CD4-positive, alpha-beta T cell (primary cell): ENCODE results near the gene MICAL2. TPM values are rescaled to one million over a fixed set of nuclear protein-coding genes. Genes with fewer than 3 reads are reported as not detected.

ENCODE experiments used
- ATAC-seq: fragments of 200-7000 bp; cut with Tn5 transposase; one replicate; pipeline ENCODE4 v1.10.0; 2022; ENCODE audit warnings: mild to moderate bottlenecking; ENCODE audit not compliant: poor library complexity
- CTCF ChIA-PET: fragments of 350-600 bp; sonication (Branson Sonifier 250); formaldehyde crosslinking; loops from one replicate; lab custom pipeline; 2021; ENCODE audit warnings: antibody characterized with exemption, inconsistent platforms; lab: Charles Lee
- POLR2A ChIA-PET: fragments of 350-600 bp; sonication (Branson Sonifier 250); formaldehyde crosslinking; loops from one replicate; lab custom pipeline; 2021; ENCODE audit warnings: antibody characterized with exemption, inconsistent platforms; lab: Charles Lee
- DNase-seq, 14 experiments: peaks; one replicate each; pipeline ENCODE4 v3.0.0-alpha.2; 2013 to 2020; ENCODE audit warnings: mixed read lengths in 2 of 14
- H3K27ac ChIP-seq, 2 donors: one replicate each; pipeline versions ENCODE4 v1.5.1 to v1.7.0; 2013; ENCODE audit warnings: low read length in 2 of 2, low read depth in 1 of 2, mild to moderate bottlenecking in 1 of 2
- H3K27me3 ChIP-seq, 2 experiments: 1 replicate in 1 of 2; 2 replicates in 1 of 2; pipeline versions ENCODE4 v1.6.1 to v1.7.0; 2013; ENCODE audit warnings: low read length in 2 of 2, control low read depth in 1 of 2, mild to moderate bottlenecking in 1 of 2, moderate library complexity in 1 of 2; ENCODE audit not compliant: insufficient read depth in 2 of 2, control insufficient read depth in 1 of 2
- H3K36me3 ChIP-seq: one replicate; pipeline ENCODE4 v1.6.1; 2013; ENCODE audit warnings: low read length, control low read depth; ENCODE audit not compliant: insufficient read depth
- H3K4me1 ChIP-seq: one replicate; pipeline ENCODE4 v1.6.1; 2013; ENCODE audit warnings: low read length, control low read depth; ENCODE audit not compliant: insufficient read depth
- H3K4me3 ChIP-seq: one replicate; pipeline ENCODE4 v1.5.1; 2013; ENCODE audit warnings: mild to moderate bottlenecking, low read length, moderate library complexity
- H3K9me3 ChIP-seq, 2 experiments: 1 replicate in 1 of 2; 2 replicates in 1 of 2; pipeline versions ENCODE4 v1.6.1 to v1.7.0; 2013; ENCODE audit warnings: low read length in 2 of 2, mild to moderate bottlenecking in 2 of 2, control low read depth in 1 of 2, moderate library complexity in 1 of 2; ENCODE audit not compliant: control insufficient read depth in 1 of 2, insufficient read depth in 1 of 2
- H3K27ac Mint-ChIP-seq: one replicate; pipeline ENCODE4 v1.8.0; 2020; ENCODE audit warnings: mixed read lengths
- H3K27me3 Mint-ChIP-seq: one replicate; pipeline ENCODE4 v1.8.0; 2021; ENCODE audit warnings: mixed read lengths
- H3K36me3 Mint-ChIP-seq: one replicate; pipeline ENCODE4 v1.8.0; 2021; ENCODE audit warnings: low read depth, mixed read lengths
- H3K4me1 Mint-ChIP-seq: one replicate; pipeline ENCODE4 v1.8.0; 2021; ENCODE audit warnings: low read depth, mixed read lengths
- H3K4me3 Mint-ChIP-seq: one replicate; pipeline ENCODE4 v1.8.0; 2020; ENCODE audit warnings: mild to moderate bottlenecking, mixed read lengths
- H3K9me3 Mint-ChIP-seq: one replicate; pipeline ENCODE4 v1.8.0; 2020; ENCODE audit warnings: mixed read lengths
- CTCF ChIP-seq: fragments of 200-600 bp; IDR thresholded peaks from one replicate; pipeline ENCODE4 v1.8.0; 2022; ENCODE audit warnings: antibody characterized with exemption, mild to moderate bottlenecking
- intact Hi-C, 2 experiments: fragments of 100-400 bp; cut with DNase I in 1 of 2; cut with micrococcal nuclease in 1 of 2; formaldehyde crosslinking; loops; one replicate each; pipeline versions ENCODE4 v1.15.1 to v1.9.0; 2023 to 2025; cut with DNase I, micrococcal nuclease
- total RNA-seq, 174 experiments: library from RNA in 2 of 174; stranded (reverse) in 2 of 174; gene quantifications; one replicate each; pipeline ENCODE4 v1.2.3 and lab custom pipeline; 2021 to 2026

The MICAL2 gene
- total RNA-seq, 2 experiments from 2014 or later: 12.8 to 14.1 TPM

GRCh38 chr11:12192794-12193514 lies 82.6 kb downstream of the MICAL2 start:
- H3K4me1 ChIP-seq: peaks cover 46% of the 10 kb centered on the region
- H3K9me3 ChIP-seq: no peaks in the 10 kb centered on the region
- no peaks in the 10 kb centered on the region for H3K9me3 Mint-ChIP-seq
- no peak overlapping the region for H3K4me3 Mint-ChIP-seq
- intact Hi-C loops: loop anchor here in 1 of 2 experiments (5.0 kb wide), 2 partner anchors 34 to 51 kb away; no protein-coding TSS in a partner anchor
- H3K27ac Mint-ChIP-seq: peak overlapping the region; percentile 89
- no peaks in the 10 kb centered on the region for H3K36me3 ChIP-seq
- H3K4me1 Mint-ChIP-seq: peaks cover 76% of the 10 kb centered on the region
- no peak for TF ChIP-seq CTCF
- no peaks in the 10 kb centered on the region for H3K36me3 Mint-ChIP-seq
- CTCF ChIA-PET: no interaction called here
- peak in 4 of 14 experiments; percentile 25 to 72 (median 68) for DNase-seq
- POLR2A ChIA-PET: interaction anchor here (0.9 to 1.7 kb wide), 5 partner anchors 14 to 59 kb away, joined by 3 to 8 read pairs (median 3); no protein-coding TSS in a partner anchor
- no peaks in the 10 kb centered on the region for H3K27me3 ChIP-seq
- H3K4me3 ChIP-seq: no peak overlapping the region
- no peak overlapping the region for H3K27ac ChIP-seq
- ATAC-seq: peak; percentile 71
- no peaks in the 10 kb centered on the region for H3K27me3 Mint-ChIP-seq

GRCh38 chr11:12193515-12194336 lies 83.3 kb downstream of the MICAL2 start:
- H3K4me1 Mint-ChIP-seq: peaks cover 83% of the 10 kb centered on the region
- ATAC-seq (no peak), DNase-seq (no peak)
- peaks cover 54% of the 10 kb centered on the region for H3K4me1 ChIP-seq
- H3K9me3 ChIP-seq: no peaks in the 10 kb centered on the region
- H3K27ac ChIP-seq: no peak overlapping the region
- ChIA-PET POLR2A (interaction anchor here (0.9 to 8.7 kb wide), 4 partner anchors 30 to 43 kb away, joined by 3 to 69 read pairs (median 6); no protein-coding TSS in a partner anchor), CTCF (no interaction called here)
- H3K4me3 Mint-ChIP-seq: no peak overlapping the region
- H3K9me3 Mint-ChIP-seq: no peaks in the 10 kb centered on the region
- no peak for TF ChIP-seq CTCF
- H3K27ac Mint-ChIP-seq: peak overlapping the region; percentile 89
- no peaks in the 10 kb centered on the region for H3K27me3 Mint-ChIP-seq
- no peak overlapping the region for H3K4me3 ChIP-seq
- H3K36me3 ChIP-seq: no peaks in the 10 kb centered on the region
- no peaks in the 10 kb centered on the region for H3K27me3 ChIP-seq
- intact Hi-C loops: loop anchor here (2.0 to 5.0 kb wide), 3 partner anchors 31 to 51 kb away; no protein-coding TSS in a partner anchor
- H3K36me3 Mint-ChIP-seq: no peaks in the 10 kb centered on the region

GRCh38 chr11:12195768-12196167 lies 85.4 kb downstream of the MICAL2 start:
- no peaks in the 10 kb centered on the region for H3K27me3 Mint-ChIP-seq
- Histone ChIP-seq H3K36me3 (no peaks in the 10 kb centered on the region), H3K9me3 (no peaks in the 10 kb centered on the region), H3K4me3 (peak overlapping the region; percentile 50), H3K27ac (peak overlapping the region; percentile 63 to 75), H3K4me1 (peaks cover 64% of the 10 kb centered on the region), H3K27me3 (no peaks in the 10 kb centered on the region)
- H3K4me1 Mint-ChIP-seq: peaks cover 83% of the 10 kb centered on the region
- no peaks in the 10 kb centered on the region for H3K9me3 Mint-ChIP-seq
- no peak for TF ChIP-seq CTCF
- peak; percentile 21 to 85 (median 36) for DNase-seq
- H3K4me3 Mint-ChIP-seq: peak overlapping the region; percentile 77
- H3K36me3 Mint-ChIP-seq: no peaks in the 10 kb centered on the region
- peak overlapping the region; percentile 89 for H3K27ac Mint-ChIP-seq
- intact Hi-C loops: loop anchor here in 1 of 2 experiments (1.0 to 5.0 kb wide), 3 partner anchors 29 to 83 kb away; partner anchors contain the start of gene MICAL2
- ChIA-PET POLR2A (interaction anchor here (0.6 to 8.7 kb wide), 13 partner anchors 11 to 1387 kb away, joined by 3 to 69 read pairs (median 5); partner anchors contain the start of gene EIF4G2), CTCF (interaction anchor here (0.6 to 1.6 kb wide), 3 partner anchors 21 to 56 kb away, joined by 3 read pairs; no protein-coding TSS in a partner anchor)
- peak; percentile 77 for ATAC-seq
